Fibroblast of lung (primary cell): Measurements from ENCODE around the gene SCUBE1. TPM values are rescaled to one million over a fixed set of nuclear protein-coding genes. Genes with fewer than 3 reads are reported as not detected.

Source experiments
- DNase-seq, 2 donors: peaks; one replicate each; pipeline versions ENCODE4 v3.0.0 to v3.0.0-alpha.2; 2010; ENCODE audit warnings: low read depth in 2 of 2
- H2AFZ ChIP-seq: 2 replicates; pipeline ENCODE4 v1.5.1; 2012; ENCODE audit warnings: low read length, control low read depth, inconsistent platforms
- H3K27ac ChIP-seq: 2 replicates; pipeline ENCODE4 v1.5.1; 2011; ENCODE audit warnings: low read length, control low read depth; ENCODE audit not compliant: insufficient read depth
- H3K27me3 ChIP-seq: 2 replicates; pipeline ENCODE4 v1.5.1; 2011; ENCODE audit warnings: mild to moderate bottlenecking, low read length; ENCODE audit not compliant: control insufficient read depth, insufficient read depth
- H3K36me3 ChIP-seq: 2 replicates; pipeline ENCODE4 v1.5.1; 2011; ENCODE audit warnings: low read length; ENCODE audit not compliant: control insufficient read depth, insufficient read depth
- H3K4me1 ChIP-seq: 2 replicates; pipeline ENCODE4 v1.5.1; 2011; ENCODE audit warnings: low read length; ENCODE audit not compliant: control insufficient read depth, insufficient read depth; ENCODE audit errors: extremely low read depth
- H3K4me2 ChIP-seq: 2 replicates; pipeline ENCODE4 v1.5.1; 2011; ENCODE audit warnings: low read length, control low read depth; ENCODE audit not compliant: insufficient read depth; ENCODE audit errors: extremely low read depth
- H3K4me3 ChIP-seq, 4 experiments: fragments of 200-600 bp in 1 of 4; sonication (generic) in 1 of 4; replicated peaks in 1 of 4; 2 replicates each; pipeline ENCODE4 v1.5.1; 2011 to 2016; ENCODE audit warnings: low read length in 4 of 4, low read depth in 3 of 4, mild to moderate bottlenecking in 3 of 4, control low read depth in 2 of 4, inconsistent platforms in 1 of 4, mixed read lengths in 1 of 4; ENCODE audit not compliant: insufficient read depth in 1 of 4; ENCODE audit errors: control extremely low read depth in 1 of 4
- H3K79me2 ChIP-seq: 2 replicates; pipeline ENCODE4 v1.5.1; 2012; ENCODE audit warnings: mild to moderate bottlenecking, low read length, inconsistent platforms; ENCODE audit not compliant: control insufficient read depth, insufficient read depth
- H3K9ac ChIP-seq: 2 replicates; pipeline ENCODE4 v1.5.1; 2011; ENCODE audit warnings: mild to moderate bottlenecking, low read length, control low read depth; ENCODE audit not compliant: insufficient read depth
- H3K9me3 ChIP-seq: 2 replicates; pipeline ENCODE4 v1.5.1; 2012; ENCODE audit warnings: low read depth, low read length; ENCODE audit not compliant: control insufficient read depth, insufficient read depth
- H4K20me1 ChIP-seq: 2 replicates; pipeline ENCODE4 v1.5.1; 2011; ENCODE audit warnings: low read length; ENCODE audit not compliant: control insufficient read depth, insufficient read depth; ENCODE audit errors: extremely low read depth
- CTCF ChIP-seq, 2 donors: IDR thresholded peaks in 1 of 2; conservative IDR thresholded peaks in 1 of 2; 1 replicate in 1 of 2; 2 replicates in 1 of 2; pipeline ENCODE4 v1.5.1; 2011 to 2012; ENCODE audit warnings: low read length in 2 of 2, control low read depth in 1 of 2, inconsistent platforms in 1 of 2, low read depth in 1 of 2, mild to moderate bottlenecking in 1 of 2
- EZH2 ChIP-seq: IDR thresholded peaks from 2 replicates; pipeline ENCODE4 v1.5.1; 2012; ENCODE audit warnings: low read length, control low read depth, mild to moderate bottlenecking; ENCODE audit errors: missing control alignments
- polyA plus RNA-seq, 2 donors: library from polyadenylated mRNA; depleted of rRNA in 1 of 2; stranded (reverse) in 1 of 2; unstranded in 1 of 2; fragments of >200 nt; gene quantifications; 2 replicates each; pipeline ENCODE4 v1.2.1, GENCODE V29; 2011 to 2012; ENCODE audit warnings: missing spikeins in 1 of 2
- total RNA-seq: library from RNA; depleted of rRNA; stranded (reverse); fragments of >200 nt; gene quantifications from 2 replicates; pipeline ENCODE4 v1.2.1, GENCODE V29; 2014

Gene SCUBE1
- total and polyA plus RNA-seq, 2 donors (not counting 1 experiment from before 2014, with no cell fraction given): 0.17 TPM; not detected in 1

DNA sequence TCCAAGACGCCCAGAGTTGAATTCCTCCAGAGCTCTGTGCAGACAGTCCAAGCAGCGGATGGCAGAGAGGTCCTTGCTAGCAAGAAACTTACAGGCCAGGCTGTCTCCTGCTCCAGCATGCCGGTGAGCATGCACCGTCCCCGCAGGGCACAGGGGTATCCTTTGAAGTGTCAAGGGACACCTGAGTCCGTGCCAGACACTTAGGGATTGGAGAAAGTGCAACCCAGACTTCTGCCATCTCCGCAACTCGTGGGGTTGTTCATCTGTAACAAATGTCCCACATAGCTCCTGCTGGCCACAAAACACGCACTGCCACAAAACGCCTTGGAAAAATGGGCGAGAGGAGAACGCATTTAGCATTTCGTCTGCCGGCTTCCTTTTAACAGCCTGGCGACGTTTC is 178.5 kb downstream of the SCUBE1 start:
- Histone ChIP-seq H3K4me3 (no peak overlapping the region), H3K4me2 (no peak overlapping the region), H3K36me3 (peaks cover 6% of the 10 kb centered on the region), H3K79me2 (no peaks in the 10 kb centered on the region), H2AFZ (no peak overlapping the region), H3K9me3 (no peaks in the 10 kb centered on the region), H3K27ac (no peak overlapping the region), H3K9ac (no peak overlapping the region), H4K20me1 (no peaks in the 10 kb centered on the region), H3K27me3 (no peaks in the 10 kb centered on the region), H3K4me1 (peaks cover 11% of the 10 kb centered on the region)
- no peak for DNase-seq
- TF ChIP-seq EZH2 (no peak), CTCF (conservative IDR thresholded peaks at IDR 0.05 in 1 of 2, IDR thresholded peaks at IDR 0.05 in 1 of 2; ENCODE audit: low read depth in 1 of 2, low read length in 2 of 2) (no peak)

DNA sequence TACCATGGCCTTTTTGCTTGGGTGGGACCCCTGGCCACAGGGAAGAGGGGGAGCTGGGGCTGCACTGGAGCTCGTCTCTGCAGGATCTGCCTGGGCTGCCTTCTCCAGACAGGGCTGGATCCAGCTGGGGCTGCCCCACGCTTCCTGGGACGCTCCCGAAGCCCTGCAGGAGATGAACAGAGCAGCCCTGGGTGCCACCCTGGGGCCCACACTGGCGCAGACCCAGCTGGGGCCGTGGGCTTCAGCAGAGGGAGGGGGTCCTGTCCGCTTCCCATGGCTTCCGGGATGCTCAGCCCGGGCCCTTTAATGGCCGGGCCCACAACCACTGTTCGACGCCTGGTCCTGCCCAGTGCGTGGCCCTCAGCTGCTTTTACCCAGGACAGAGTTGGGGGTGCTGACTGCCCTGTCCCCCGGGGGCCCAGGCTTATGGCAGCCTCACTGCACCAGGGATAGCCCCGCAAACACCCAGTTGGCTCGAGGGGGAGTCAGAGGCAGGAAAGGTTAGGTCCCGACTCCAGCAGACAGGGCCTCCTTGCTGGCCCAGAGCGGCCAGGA is 179.9 kb downstream of the SCUBE1 start:
- Histone ChIP-seq H3K27ac (no peak overlapping the region), H4K20me1 (no peaks in the 10 kb centered on the region), H2AFZ (no peak overlapping the region), H3K4me3 (no peak overlapping the region), H3K9me3 (no peaks in the 10 kb centered on the region), H3K4me1 (peaks cover 11% of the 10 kb centered on the region), H3K27me3 (no peaks in the 10 kb centered on the region), H3K36me3 (peaks cover 6% of the 10 kb centered on the region), H3K4me2 (no peak overlapping the region), H3K79me2 (peaks cover 2% of the 10 kb centered on the region), H3K9ac (no peak overlapping the region)
- DNase-seq: no peak
- no peak for TF ChIP-seq EZH2
- no peak for TF ChIP-seq CTCF (conservative IDR thresholded peaks at IDR 0.05 in 1 of 2, IDR thresholded peaks at IDR 0.05 in 1 of 2; ENCODE audit: low read depth in 1 of 2, low read length in 2 of 2)

GRCh38 chr22:43162412-43163150 is 180.6 kb downstream of the SCUBE1 start:
- peaks cover 2% of the 10 kb centered on the region for H3K79me2 ChIP-seq
- no peak overlapping the region for H2AFZ ChIP-seq
- no peak overlapping the region for H3K27ac ChIP-seq
- H3K9me3 ChIP-seq: no peaks in the 10 kb centered on the region
- no peak overlapping the region for H3K9ac ChIP-seq
- no peak overlapping the region for H3K4me2 ChIP-seq
- H3K27me3 ChIP-seq: no peaks in the 10 kb centered on the region
- DNase-seq: no peak
- no peaks in the 10 kb centered on the region for H4K20me1 ChIP-seq
- TF ChIP-seq CTCF (conservative IDR thresholded peaks at IDR 0.05 in 1 of 2, IDR thresholded peaks at IDR 0.05 in 1 of 2; ENCODE audit: low read depth in 1 of 2, low read length in 2 of 2) (no peak), EZH2 (no peak)
- peaks cover 6% of the 10 kb centered on the region for H3K36me3 ChIP-seq
- H3K4me3 ChIP-seq: no peak overlapping the region
- H3K4me1 ChIP-seq: peaks cover 11% of the 10 kb centered on the region
